ENCODE data around the gene AQP10.

GRCh38 chr1:154304664-154305337, 16.1 kb upstream of the AQP10 start:
- TF ChIP-seq CTCF (IDR thresholded peaks at IDR 0.05) (no peak), POLR2A (IDR thresholded peaks at IDR 0.05) (no peak)

All from suprapubic skin (tissue), 3 donors.